ENCODE measurements around the gene CHRND. TPM values are rescaled to one million over a fixed set of nuclear protein-coding genes. Genes with fewer than 3 reads are reported as not detected.

The CHRND gene
- total RNA-seq, 1 donor, result not detected

- no peak for TF ChIP-seq CTCF (IDR thresholded peaks at IDR 0.05; ENCODE audit: insufficient read depth, low read depth, low read length)
- peak; percentile 10 for DNase-seq (ENCODE audit: low read depth)
- peak overlapping the region; percentile 91 for H3K4me3 ChIP-seq (ENCODE audit: low read depth, low read length)
Measured at GRCh38 chr2:232549655-232550353, 23.8 kb downstream of the CHRND start.

DNA sequence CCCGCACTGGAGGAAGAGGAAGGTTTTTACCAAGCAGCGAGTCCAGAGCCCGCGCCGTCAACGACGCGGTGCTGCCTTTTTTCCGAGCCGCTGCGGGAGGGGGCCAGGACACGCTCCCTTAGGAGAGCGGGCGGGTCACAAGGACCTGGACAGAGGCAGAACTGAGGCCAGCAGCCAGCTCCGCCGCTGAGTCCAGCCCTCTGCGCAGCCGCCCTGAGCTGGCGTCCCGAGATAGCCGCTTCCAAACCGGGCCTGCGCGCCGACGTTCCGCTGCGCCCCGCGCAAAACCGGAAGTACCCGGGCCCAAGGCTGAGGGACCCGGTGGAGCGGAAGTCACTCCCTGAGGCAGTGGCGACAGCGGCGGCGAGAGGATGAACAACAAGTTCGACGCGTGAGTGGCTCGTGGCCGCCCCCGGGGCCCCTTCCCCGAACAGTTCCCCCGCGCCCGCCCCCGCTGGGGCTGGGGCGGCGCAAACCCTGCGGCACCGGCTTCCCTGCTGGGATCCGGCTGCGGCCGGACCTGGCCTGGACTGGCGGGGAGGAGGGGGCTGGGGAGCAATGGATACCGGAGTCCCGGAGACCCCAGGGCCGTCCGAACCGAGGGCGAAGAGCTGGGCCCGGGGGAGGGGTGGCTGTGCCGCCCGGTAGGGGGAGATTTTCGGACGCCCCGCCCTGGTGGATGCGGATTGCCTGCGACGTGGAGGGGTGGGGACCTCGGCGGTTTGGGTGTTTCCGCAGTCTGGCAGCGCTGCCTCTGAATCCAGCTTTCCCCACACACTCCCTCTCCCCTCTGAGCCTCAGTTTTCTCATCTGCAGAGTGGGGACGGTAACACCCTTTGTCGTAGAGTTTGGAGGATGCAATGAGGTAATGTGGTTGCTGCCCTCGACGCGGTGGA, 24.6 kb downstream of the CHRND start, which contains the start of the genes EIF4E2 and TIGD1:
EIF4E2 (plus strand) TSS at position 336 of the 896 bp plus-strand sequence; CDS start at position 372, 36 bp downstream.
TIGD1 (minus strand) TSS at position 204 of the 896 bp plus-strand sequence. CDS start 675 bp downstream, outside the sequence.
- peak within 1 kb of the TSS; percentile 91 for H3K4me3 ChIP-seq (ENCODE audit: low read depth, low read length)
- peak; percentile 35 for TF ChIP-seq CTCF (IDR thresholded peaks at IDR 0.05; ENCODE audit: insufficient read depth, low read depth, low read length)

DNA sequence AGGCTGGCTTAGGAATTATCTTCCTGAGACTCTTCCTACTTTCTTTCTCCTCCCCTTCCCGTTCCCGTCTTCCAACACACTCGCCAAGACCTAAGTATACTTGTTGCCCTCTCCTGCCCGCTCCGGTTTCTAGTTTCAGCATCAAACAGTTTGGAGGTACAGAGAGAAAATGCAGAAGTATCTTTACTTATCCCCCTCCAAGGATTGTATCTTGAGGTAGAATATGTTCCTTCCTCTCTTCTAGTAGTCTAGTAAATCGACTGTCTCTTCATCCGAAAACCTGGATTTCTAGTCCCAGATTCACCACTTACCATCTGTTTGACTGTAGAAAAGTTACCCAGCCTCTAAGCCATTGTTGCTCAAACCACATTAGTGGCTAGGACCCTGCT, 25.3 kb downstream of the CHRND start:
- DNase-seq (ENCODE audit: low read depth), result no peak
- H3K4me3 ChIP-seq (ENCODE audit: low read depth, low read length), result peak overlapping the region; percentile 91
- no peak for TF ChIP-seq CTCF (IDR thresholded peaks at IDR 0.05; ENCODE audit: insufficient read depth, low read depth, low read length)

More for the DNA sequence above, 24.6 kb downstream of the CHRND start, which contains the start of the genes EIF4E2 and TIGD1:
- DNase-seq (ENCODE audit: low read depth), result peak; percentile 95

- DNase-seq (ENCODE audit: low read depth), result no peak
- no peak for TF ChIP-seq CTCF (IDR thresholded peaks at IDR 0.05; ENCODE audit: insufficient read depth, low read depth, low read length)
- H3K4me3 ChIP-seq (ENCODE audit: low read depth, low read length), result peak overlapping the region; percentile 91
Measured at GRCh38 chr2:232551776-232552175, 25.8 kb downstream of the CHRND start.

- TF ChIP-seq CTCF (IDR thresholded peaks at IDR 0.05; ENCODE audit: insufficient read depth, low read depth, low read length), result no peak
- H3K4me3 ChIP-seq (ENCODE audit: low read depth, low read length), result no peak overlapping the region
- no peak for DNase-seq (ENCODE audit: low read depth)
Measured at GRCh38 chr2:232556426-232556825, 30.5 kb downstream of the CHRND start.

DNA sequence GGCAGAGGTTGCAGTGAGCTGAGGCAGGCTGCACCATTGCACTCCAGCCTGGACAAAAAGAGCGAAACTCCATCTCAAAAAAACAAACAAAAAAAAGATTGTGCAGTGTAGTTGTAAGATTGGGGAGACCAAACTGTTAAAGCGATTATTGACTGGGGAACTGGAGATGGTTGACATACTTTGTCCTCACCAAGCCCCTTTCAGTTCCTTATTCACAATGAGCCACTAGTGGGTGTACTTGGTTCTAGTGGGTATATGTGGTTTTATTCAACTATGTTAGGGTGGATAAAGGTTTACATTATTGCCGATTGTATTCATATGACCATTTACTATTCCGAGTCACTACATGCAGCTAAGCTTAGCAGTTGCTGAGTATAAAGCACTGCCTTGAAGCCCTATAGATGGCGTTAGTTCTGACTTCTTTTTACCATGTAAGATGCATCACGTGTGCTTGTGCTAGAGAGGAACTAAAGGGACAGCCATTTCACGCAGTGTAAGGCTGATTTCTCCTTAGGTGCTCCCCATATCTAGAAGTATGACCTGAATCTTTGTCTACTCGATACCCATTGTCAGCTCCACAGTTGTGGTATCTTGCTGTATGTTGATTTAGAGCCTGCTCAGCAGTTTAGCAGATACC, 36.7 kb downstream of the CHRND start:
- no peak for DNase-seq (ENCODE audit: low read depth)
- H3K4me3 ChIP-seq (ENCODE audit: low read depth, low read length), result no peak overlapping the region
- no peak for TF ChIP-seq CTCF (IDR thresholded peaks at IDR 0.05; ENCODE audit: insufficient read depth, low read depth, low read length)

Data from fibroblast of villous mesenchyme (primary cell).